Neural crest cell (in vitro differentiated cells): ENCODE data around the gene ULK2. TPM values are rescaled to one million over a fixed set of nuclear protein-coding genes. Genes with fewer than 3 reads are reported as not detected.
A peak's percentile ranks its signal among the peaks of the same experiment; 100 is the strongest.

Source experiments
- DNase-seq: peaks from one replicate; pipeline ENCODE4 v3.0.0; 2021; ENCODE audit warnings: low read depth, mixed read lengths, low spot score
- H3K27ac Mint-ChIP-seq: one replicate; pipeline ENCODE4 v1.8.0; 2021; ENCODE audit warnings: mild to moderate bottlenecking, mixed read lengths; ENCODE audit not compliant: unreplicated experiment
- H3K27me3 Mint-ChIP-seq: 2 replicates; pipeline ENCODE4 v1.8.0; 2021; ENCODE audit warnings: low read depth, mild to moderate bottlenecking, mixed read lengths
- H3K36me3 Mint-ChIP-seq: 2 replicates; pipeline ENCODE4 v1.8.0; 2021; ENCODE audit warnings: low read depth, mild to moderate bottlenecking, mixed read lengths
- H3K4me1 Mint-ChIP-seq: 2 replicates; pipeline ENCODE4 v1.8.0; 2021; ENCODE audit warnings: mixed read lengths
- H3K4me3 Mint-ChIP-seq: one replicate; pipeline ENCODE4 v1.8.0; 2021; ENCODE audit warnings: mild to moderate bottlenecking, mixed read lengths
- H3K9me3 Mint-ChIP-seq: 2 replicates; pipeline ENCODE4 v1.8.0; 2021; ENCODE audit warnings: mixed read lengths
- total RNA-seq: library from RNA; stranded (reverse); gene quantifications from 2 replicates; pipeline ENCODE4 v1.2.1, GENCODE V29; 2021
- TF ChIP-seq, protein P1 (sequence below): fragments of 200-600 bp; sonication (generic); conservative IDR thresholded peaks from 2 replicates; pipeline ENCODE4 v1.5.0; 2021; ENCODE audit warnings: antibody characterized with exemption, mild to moderate bottlenecking

The ULK2 gene
- total RNA-seq, 1 donor from 2014 or later, result 30.7 TPM

DNA sequence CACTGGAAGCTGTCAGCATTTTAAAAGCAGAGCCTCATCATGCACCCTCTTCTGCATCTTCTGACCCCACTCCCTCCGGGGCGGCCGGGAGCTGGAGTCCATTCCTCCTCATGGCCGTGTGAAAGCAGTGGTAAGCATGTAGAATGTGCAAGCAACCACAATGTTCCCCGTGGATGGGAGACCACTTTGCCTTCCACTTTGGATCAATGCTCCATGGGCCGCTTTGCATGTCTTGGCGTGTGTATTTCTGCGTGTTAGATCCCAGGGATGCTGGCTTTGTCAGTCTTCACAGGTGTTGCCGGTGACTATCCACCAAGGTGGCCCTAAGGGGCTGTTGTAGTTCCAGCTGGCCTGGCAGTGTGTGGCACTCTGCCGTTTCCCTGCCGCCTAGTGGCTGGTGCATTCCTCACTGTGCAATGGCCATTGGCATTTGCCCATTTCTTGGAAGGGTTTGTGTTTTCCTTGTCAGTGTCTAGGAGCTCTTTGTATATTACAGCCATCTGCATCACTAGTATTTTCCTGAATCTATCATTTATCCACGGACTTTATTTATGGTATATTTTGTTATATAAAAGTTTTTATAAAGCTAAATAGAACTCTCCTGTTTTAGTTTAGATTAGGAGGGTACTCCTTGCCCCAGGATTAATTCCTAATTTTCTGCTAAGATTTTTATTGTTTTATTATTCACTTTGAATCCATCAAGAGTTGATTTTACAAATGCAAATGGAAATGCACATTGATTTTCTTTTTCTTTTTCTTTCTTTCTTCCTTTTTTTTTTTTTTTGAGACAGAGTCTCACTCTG is 113.9 kb downstream of the ULK2 start:
- Mint-ChIP-seq H3K36me3 (no peaks in the 10 kb centered on the region), H3K4me3 (no peak overlapping the region), H3K27me3 (no peaks in the 10 kb centered on the region), H3K27ac (no peak overlapping the region), H3K9me3 (no peaks in the 10 kb centered on the region), H3K4me1 (no peaks in the 10 kb centered on the region)
- TF ChIP-seq, protein P1, sequence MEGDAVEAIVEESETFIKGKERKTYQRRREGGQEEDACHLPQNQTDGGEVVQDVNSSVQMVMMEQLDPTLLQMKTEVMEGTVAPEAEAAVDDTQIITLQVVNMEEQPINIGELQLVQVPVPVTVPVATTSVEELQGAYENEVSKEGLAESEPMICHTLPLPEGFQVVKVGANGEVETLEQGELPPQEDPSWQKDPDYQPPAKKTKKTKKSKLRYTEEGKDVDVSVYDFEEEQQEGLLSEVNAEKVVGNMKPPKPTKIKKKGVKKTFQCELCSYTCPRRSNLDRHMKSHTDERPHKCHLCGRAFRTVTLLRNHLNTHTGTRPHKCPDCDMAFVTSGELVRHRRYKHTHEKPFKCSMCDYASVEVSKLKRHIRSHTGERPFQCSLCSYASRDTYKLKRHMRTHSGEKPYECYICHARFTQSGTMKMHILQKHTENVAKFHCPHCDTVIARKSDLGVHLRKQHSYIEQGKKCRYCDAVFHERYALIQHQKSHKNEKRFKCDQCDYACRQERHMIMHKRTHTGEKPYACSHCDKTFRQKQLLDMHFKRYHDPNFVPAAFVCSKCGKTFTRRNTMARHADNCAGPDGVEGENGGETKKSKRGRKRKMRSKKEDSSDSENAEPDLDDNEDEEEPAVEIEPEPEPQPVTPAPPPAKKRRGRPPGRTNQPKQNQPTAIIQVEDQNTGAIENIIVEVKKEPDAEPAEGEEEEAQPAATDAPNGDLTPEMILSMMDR, result peak; percentile 36
- DNase-seq, result no peak

DNA sequence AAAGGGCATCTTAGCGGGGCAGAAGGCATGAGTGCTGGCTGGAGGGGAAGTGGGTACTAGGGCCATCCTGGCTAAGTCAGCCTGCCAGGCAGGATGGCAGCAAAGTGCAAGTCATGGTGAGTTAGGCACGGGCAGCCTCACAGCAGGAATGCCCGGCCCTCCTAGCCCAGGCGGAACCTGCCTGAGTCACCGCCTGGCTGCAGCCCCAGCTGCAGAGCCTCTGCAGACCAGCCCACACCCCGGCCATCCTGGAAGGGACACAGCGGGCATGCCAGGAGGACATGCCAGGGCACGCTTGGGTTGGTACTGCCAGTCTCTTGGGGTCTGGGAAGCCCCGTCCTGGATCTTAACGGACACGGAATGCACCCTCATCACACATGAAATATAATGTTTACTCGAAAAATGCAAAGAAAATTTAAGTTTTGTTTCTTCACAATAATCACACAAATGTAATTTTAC is 114.7 kb downstream of the ULK2 start:
- DNase-seq, result no peak
- TF ChIP-seq, protein P1, result no peak
- Mint-ChIP-seq H3K36me3 (no peaks in the 10 kb centered on the region), H3K9me3 (no peaks in the 10 kb centered on the region), H3K27ac (peak overlapping the region; percentile 62), H3K27me3 (no peaks in the 10 kb centered on the region), H3K4me3 (no peak overlapping the region), H3K4me1 (no peaks in the 10 kb centered on the region)

DNA sequence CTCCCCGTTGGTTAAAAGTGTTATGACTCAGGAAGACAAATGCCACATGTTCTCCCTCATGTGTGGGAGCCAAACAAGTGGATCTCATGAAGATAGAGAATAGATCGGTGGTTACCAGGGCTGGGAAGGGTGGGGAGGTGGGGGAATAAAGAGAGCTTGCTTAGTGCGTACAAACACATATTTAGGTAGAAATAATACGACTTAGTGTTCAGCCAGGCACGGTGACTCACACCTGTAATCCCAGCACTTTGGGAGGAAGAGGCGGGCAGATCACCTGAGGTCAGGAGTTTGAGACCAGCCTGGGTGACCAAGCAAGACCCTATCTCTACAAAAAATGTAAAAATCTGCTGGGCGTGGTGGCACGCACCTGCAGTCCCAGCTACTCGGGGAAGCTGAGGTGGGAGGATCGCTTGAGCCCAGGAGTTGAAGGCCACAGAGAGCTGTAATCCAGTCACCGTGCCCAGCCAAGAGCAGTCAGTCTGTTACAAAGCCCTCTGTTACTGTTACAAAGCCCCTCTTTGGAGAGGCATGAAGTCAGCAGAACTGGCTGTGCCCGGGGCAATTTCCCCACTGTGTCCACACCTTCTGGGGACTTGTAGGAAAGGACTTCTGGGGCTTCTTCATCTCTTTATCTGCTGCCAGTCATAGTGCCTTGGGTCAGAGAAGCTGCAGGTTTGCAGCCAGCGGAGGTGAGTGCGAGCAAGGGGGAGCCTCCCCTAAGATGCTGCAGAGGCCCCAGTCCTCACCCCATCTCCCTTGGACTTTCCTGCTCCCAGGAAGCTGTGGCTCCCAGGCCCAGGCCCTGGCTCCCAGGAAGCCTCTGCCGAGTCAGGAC is 115.3 kb downstream of the ULK2 start:
- DNase-seq, result no peak
- Mint-ChIP-seq H3K36me3 (no peaks in the 10 kb centered on the region), H3K4me1 (no peaks in the 10 kb centered on the region), H3K27ac (no peak overlapping the region), H3K4me3 (no peak overlapping the region), H3K27me3 (no peaks in the 10 kb centered on the region), H3K9me3 (no peaks in the 10 kb centered on the region)
- TF ChIP-seq, protein P1, result no peak

DNA sequence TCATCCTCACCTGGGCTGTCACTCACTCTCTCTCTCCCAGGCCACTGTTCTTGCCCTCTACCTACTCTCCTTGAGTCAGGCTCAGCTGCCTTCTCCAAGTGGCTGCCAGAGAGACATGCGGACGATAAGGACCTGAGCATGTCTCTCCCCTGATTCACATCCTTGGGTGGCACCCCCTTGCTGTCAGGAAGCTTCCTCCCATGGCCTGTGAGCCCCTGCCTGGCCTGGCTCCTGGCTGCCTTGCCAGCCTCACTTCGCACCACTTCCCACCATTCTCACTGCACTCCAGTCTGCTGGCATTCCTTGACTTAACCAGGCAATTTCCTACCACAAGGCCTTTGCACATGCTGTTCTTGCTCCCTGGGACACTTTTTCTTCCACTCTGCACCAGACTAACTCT is 116.9 kb downstream of the ULK2 start:
- Mint-ChIP-seq H3K9me3 (no peaks in the 10 kb centered on the region), H3K27ac (no peak overlapping the region), H3K4me3 (no peak overlapping the region), H3K4me1 (no peaks in the 10 kb centered on the region), H3K27me3 (no peaks in the 10 kb centered on the region), H3K36me3 (no peaks in the 10 kb centered on the region)
- TF ChIP-seq, protein P1, result no peak
- no peak for DNase-seq

DNA sequence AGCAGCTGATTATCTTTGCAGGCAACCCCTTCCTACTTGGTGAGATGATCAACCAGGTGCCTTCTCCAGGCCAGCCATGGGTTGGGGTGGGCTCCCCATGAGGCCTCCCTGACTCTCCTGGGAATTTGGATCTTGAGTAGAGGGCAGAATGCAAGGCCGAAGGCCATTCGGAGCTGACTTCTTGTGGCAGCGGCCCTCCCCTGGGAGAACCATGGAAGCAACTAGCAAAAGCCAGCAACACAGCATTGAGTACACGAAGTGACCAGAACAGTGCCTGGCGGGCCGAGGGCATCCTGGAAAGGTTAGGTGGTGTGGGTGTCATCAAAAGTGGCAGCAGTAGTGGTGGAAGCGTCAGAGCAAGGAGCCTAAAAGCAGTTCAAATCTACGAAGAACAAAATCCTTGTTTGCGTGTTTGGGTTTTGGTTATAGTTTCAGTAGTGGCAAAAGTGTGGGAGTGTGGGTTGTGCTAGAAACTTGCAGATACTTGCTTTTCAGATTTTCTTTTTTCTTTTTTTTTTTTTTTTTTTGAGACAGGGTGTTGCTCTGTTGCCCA is 117.6 kb downstream of the ULK2 start:
- no peak overlapping the region for H3K4me3 Mint-ChIP-seq
- TF ChIP-seq, protein P1, result no peak
- no peaks in the 10 kb centered on the region for H3K36me3 Mint-ChIP-seq
- no peaks in the 10 kb centered on the region for H3K9me3 Mint-ChIP-seq
- H3K27ac Mint-ChIP-seq, result no peak overlapping the region
- H3K4me1 Mint-ChIP-seq, result peaks cover 2% of the 10 kb centered on the region
- no peak for DNase-seq
- no peaks in the 10 kb centered on the region for H3K27me3 Mint-ChIP-seq
